ENCODE data around the gene ITIH4. TPM values are rescaled to one million over a fixed set of nuclear protein-coding genes. Genes with fewer than 3 reads are reported as not detected.

ITIH4 gene
- total RNA-seq, 1 experiment from 2014 or later = 2.4 TPM

- TF ChIP-seq AR (CRISPR knock-in tag; IDR thresholded peaks at IDR 0.05) (no peak), ZNF416 (CRISPR knock-in tag; IDR thresholded peaks at IDR 0.05) (no peak), USF1 (CRISPR knock-in tag; IDR thresholded peaks at IDR 0.05) (no peak), NR2C2 (CRISPR knock-in tag; IDR thresholded peaks at IDR 0.05) (no peak), ELF4 (CRISPR knock-in tag; IDR thresholded peaks at IDR 0.05; ENCODE audit: low read depth) (no peak)
These were observed 16.7 kb downstream of the ITIH4 start (continued) for GRCh38 chr3:52813810-52814209.

GRCh38 chr3:52811452-52812011, 18.9 kb downstream of the ITIH4 start:
- ATAC-seq = no peak

GRCh38 chr3:52810923-52811322, 19.5 kb downstream of the ITIH4 start:
- H3K4me1 Mint-ChIP-seq = no peaks in the 10 kb centered on the region
- no peak for DNase-seq (ENCODE audit: low spot score)
- TF ChIP-seq JAZF1 (CRISPR knock-in tag; IDR thresholded peaks at IDR 0.05) (no peak), AR (CRISPR knock-in tag; IDR thresholded peaks at IDR 0.05) (no peak), ERG (CRISPR knock-in tag; IDR thresholded peaks at IDR 0.05) (no peak), ZBTB21 (CRISPR knock-in tag; IDR thresholded peaks at IDR 0.05; ENCODE audit: borderline replicate concordance) (no peak), IRF2 (CRISPR knock-in tag; IDR thresholded peaks at IDR 0.05; ENCODE audit: borderline replicate concordance, low read depth) (no peak), FOXK1 (CRISPR knock-in tag; IDR thresholded peaks at IDR 0.05) (no peak), NR3C1 (CRISPR knock-in tag; conservative IDR thresholded peaks at IDR 0.05; ENCODE audit: low read depth) (no peak)

More at GRCh38 chr3:52811452-52812011, 18.9 kb downstream of the ITIH4 start:
- DNase-seq (ENCODE audit: low spot score) = no peak
- H3K27ac Mint-ChIP-seq = no peak overlapping the region
- H3K36me3 Mint-ChIP-seq = no peaks in the 10 kb centered on the region
- H3K27me3 Mint-ChIP-seq (ENCODE audit: low read depth) = peaks cover 3% of the 10 kb centered on the region; the same call in 1 of the 2 replicates
- no peaks in the 10 kb centered on the region for H3K9me3 Mint-ChIP-seq
- H3K4me1 Mint-ChIP-seq = no peaks in the 10 kb centered on the region
- ChIA-PET POLR2A (interaction anchor here (0.6 to 0.7 kb wide), 2 partner anchors 10 to 70 kb away, joined by 3 read pairs; no protein-coding TSS in a partner anchor), CTCF (interaction anchor here (3.6 to 5.5 kb wide), 3 partner anchors 10 to 19 kb away, joined by 14 to 34 read pairs (median 25); no protein-coding TSS in a partner anchor)
- no peak for TF ChIP-seq FOXK1 (CRISPR knock-in tag; IDR thresholded peaks at IDR 0.05)
- no peak for TF ChIP-seq ZNF532 (CRISPR knock-in tag; IDR thresholded peaks at IDR 0.05; ENCODE audit: borderline replicate concordance)
- no peak for TF ChIP-seq SP1 (CRISPR knock-in tag; conservative IDR thresholded peaks at IDR 0.05)
- TF ChIP-seq IRF2 (CRISPR knock-in tag; IDR thresholded peaks at IDR 0.05; ENCODE audit: borderline replicate concordance, low read depth) = no peak
- no peak for TF ChIP-seq ZNF219 (CRISPR knock-in tag; IDR thresholded peaks at IDR 0.05; ENCODE audit: borderline replicate concordance)
- no peak for TF ChIP-seq ZNF121 (CRISPR knock-in tag; IDR thresholded peaks at IDR 0.05)
- TF ChIP-seq ZNF232 (CRISPR knock-in tag; IDR thresholded peaks at IDR 0.05) = no peak
- no peak overlapping the region for H3K4me3 Mint-ChIP-seq

More at GRCh38 chr3:52810923-52811322, 19.5 kb downstream of the ITIH4 start:
- ChIA-PET POLR2A (no interaction called here), CTCF (interaction anchor here (5.1 to 5.5 kb wide), 2 partner anchors 10 to 18 kb away, joined by 25 to 34 read pairs; no protein-coding TSS in a partner anchor)
- H3K27ac Mint-ChIP-seq = no peak overlapping the region
- no peak overlapping the region for H3K4me3 Mint-ChIP-seq
- peaks cover 3% of the 10 kb centered on the region; the same call in 1 of the 2 replicates for H3K27me3 Mint-ChIP-seq (ENCODE audit: low read depth)
- H3K36me3 Mint-ChIP-seq = no peaks in the 10 kb centered on the region
- ATAC-seq = no peak
- H3K9me3 Mint-ChIP-seq = no peaks in the 10 kb centered on the region
